HepG2 (cell line): ENCODE measurements around the gene CD207. TPM values are rescaled to one million over a fixed set of nuclear protein-coding genes. Genes with fewer than 3 reads are reported as not detected.
A peak's percentile ranks its signal among the peaks of the same experiment; 100 is the strongest.

Source experiments
- ATAC-seq: fragments of 200-7000 bp; cut with Tn5 transposase; 3 replicates; pipeline ENCODE4 v1.9.1; 2020; ENCODE audit warnings: mild to moderate bottlenecking, moderate library complexity
- BruUV-seq: library from RNA; stranded (reverse); fragments of 400-500 nt; replicated peaks from 2 replicates; lab custom pipeline; 2021; lab: Mats Ljungman, UMichigan
- CTCF ChIA-PET: fragments of 300-600 bp; formaldehyde crosslinking; extraction: SDS; loops from one replicate; lab custom pipeline; 2021; ENCODE audit warnings: low total read pairs, inconsistent platforms, low intra/inter-chr PET ratio; lab: Yijun Ruan, JAX
- POLR2A ChIA-PET: fragments of 350-600 bp; sonication (Branson Sonifier 250); formaldehyde crosslinking; loops from one replicate; lab custom pipeline; 2020; ENCODE audit warnings: antibody characterized with exemption, inconsistent platforms; lab: Yijun Ruan, JAX
- DNase-seq: peaks from one replicate; pipeline ENCODE4 v3.0.0-alpha.2; 2015; ENCODE audit warnings: low spot score
- FAIRE-seq: peaks from 3 replicates; lab custom pipeline; 2011; peaks lifted over from hg19 to GRCh38; lab: Jason Lieb, UNC
- H2AFZ ChIP-seq: one replicate; pipeline ENCODE4 v1.6.1; 2011; ENCODE audit warnings: low read length, inconsistent platforms
- H3K27ac ChIP-seq: fragments of 300-600 bp; 3 replicates; pipeline ENCODE4 v1.8.0; 2011; ENCODE audit warnings: mixed run types, mild to moderate bottlenecking, mixed read lengths, low read length, inconsistent platforms; ENCODE audit not compliant: insufficient read depth; ENCODE audit errors: extremely low read length
- H3K27me3 ChIP-seq, 2 experiments: fragments of 200-600 bp in 1 of 2; 2 replicates in 1 of 2; 3 replicates in 1 of 2; pipeline versions ENCODE4 v1.6.0 to v1.8.0; 2011; ENCODE audit warnings: low read length in 2 of 2, mild to moderate bottlenecking in 2 of 2, moderate library complexity in 2 of 2, inconsistent platforms in 1 of 2; ENCODE audit not compliant: insufficient read depth in 2 of 2, control insufficient read depth in 1 of 2
- H3K36me3 ChIP-seq, 2 experiments: fragments of 200-600 bp in 1 of 2; replicated peaks in 1 of 2; 2 replicates in 1 of 2; 3 replicates in 1 of 2; pipeline versions ENCODE4 v1.5.1 to v1.8.0; 2011; ENCODE audit warnings: low read length in 2 of 2, inconsistent platforms in 1 of 2; ENCODE audit not compliant: insufficient read depth in 2 of 2, control insufficient read depth in 1 of 2
- H3K4me1 ChIP-seq: 2 replicates; pipeline ENCODE4 v1.5.1; 2012; ENCODE audit warnings: low read length, inconsistent platforms; ENCODE audit not compliant: insufficient read depth
- H3K4me2 ChIP-seq: 2 replicates; pipeline ENCODE4 v1.6.0; 2011; ENCODE audit warnings: low read depth, low read length, inconsistent platforms
- H3K4me3 ChIP-seq, 3 experiments: fragments of 200-600 bp in 1 of 3; sonication (generic), shearing (Covaris generic) in 1 of 3; replicated peaks in 1 of 3; 2 replicates each; pipeline ENCODE4 v1.5.1; 2011 to 2016; ENCODE audit warnings: low read length in 3 of 3, inconsistent platforms in 2 of 3, low read depth in 2 of 3, mild to moderate bottlenecking in 2 of 3, control low read depth in 1 of 3, mixed read lengths in 1 of 3; ENCODE audit not compliant: insufficient read depth in 1 of 3
- H3K79me2 ChIP-seq: one replicate; pipeline ENCODE4 v1.6.1; 2011; ENCODE audit warnings: low read length, inconsistent platforms; ENCODE audit not compliant: insufficient read depth
- H3K9ac ChIP-seq: 2 replicates; pipeline ENCODE4 v1.6.0; 2011; ENCODE audit warnings: mild to moderate bottlenecking, low read depth, low read length, inconsistent platforms; ENCODE audit not compliant: insufficient read depth
- H3K9me3 ChIP-seq: 2 replicates; pipeline ENCODE4 v1.5.1; 2012; ENCODE audit warnings: mild to moderate bottlenecking, low read length
- H4K20me1 ChIP-seq: 2 replicates; pipeline ENCODE4 v1.6.0; 2011; ENCODE audit warnings: inconsistent platforms, mild to moderate bottlenecking, low read length, moderate library complexity; ENCODE audit not compliant: insufficient read depth
- BCL6 ChIP-seq: IDR thresholded peaks from 2 replicates; pipeline ENCODE4 v1.6.1; 2016; ENCODE audit warnings: missing genetic modification reagents, missing compliant biosample characterization
- CEBPG ChIP-seq: IDR thresholded peaks from 2 replicates; pipeline ENCODE4 v1.6.1; 2016
- TFAP4 ChIP-seq: sonication (generic); IDR thresholded peaks from 2 replicates; pipeline ENCODE4 v1.6.1; 2016; ENCODE audit warnings: low read depth, borderline replicate concordance
- U2AF2 ChIP-seq: fragments of 200-400 bp; formaldehyde crosslinking; IDR thresholded peaks from 2 replicates; pipeline ENCODE4 v1.6.1; 2017; ENCODE audit warnings: low read depth, mild to moderate bottlenecking, low read length
- XRCC5 ChIP-seq: fragments of 200-400 bp; formaldehyde crosslinking; optimal IDR thresholded peaks from 2 replicates; pipeline ENCODE3; 2017; ENCODE audit warnings: mild to moderate bottlenecking, low read length
- ZNF780A ChIP-seq: sonication (generic); formaldehyde crosslinking; IDR thresholded peaks from 2 replicates; pipeline ENCODE4 v1.8.0; 2022; ENCODE audit warnings: mild to moderate bottlenecking, missing genetic modification reagents, moderate library complexity
- WGBS: methylation state at CpG from one replicate; pipeline ENCODE4 v1.1.6; 2017; ENCODE audit warnings: low lambda C conversion rate; 5-methylcytosine and 5-hydroxymethylcytosine counted together
- in situ Hi-C: cut with HindIII; loops from 2 replicates; pipeline ENCODE4 v1.10.0; 2017; ENCODE audit warnings: low pct_unique_long_range_greater_than_20kb; ENCODE audit not compliant: extremely low pct_ligation_motif_present
- intact Hi-C: fragments of 100-400 bp; cut with micrococcal nuclease; formaldehyde crosslinking; loops from one replicate; pipeline ENCODE4 v1.10.0; 2022; ENCODE audit not compliant: unreplicated experiment
- polyA plus RNA-seq, 8 experiments: library from polyadenylated mRNA; depleted of rRNA in 3 of 8; stranded (reverse) in 7 of 8; unstranded in 1 of 8; fragments of >200 nt; fragmentation: Illumina TruSeq in 4 of 8; extraction: Trizol in 4 of 8; gene quantifications; 2 replicates each; pipeline versions ENCODE4 v1.2.1 to v1.2.3, GENCODE V29; 2011 to 2016; ENCODE audit warnings: low read depth in 4 of 8, missing spikeins in 1 of 8, mixed read lengths in 1 of 8; ENCODE audit not compliant: insufficient read depth in 1 of 8
- total RNA-seq, 5 experiments: library from RNA; depleted of rRNA; stranded (reverse); fragments of >200 nt; fragmentation: Illumina TruSeq; extraction: Trizol; gene quantifications; 2 replicates each; pipeline ENCODE4 v1.2.3, GENCODE V29; 2016; ENCODE audit warnings: low read depth in 1 of 5

Gene CD207
- total and polyA plus RNA-seq, 2 of the 13 experiments (the other 11 are each of a cell fraction or from before 2014, with no cell fraction given): 0.09 to 0.15 TPM

- H4K20me1 ChIP-seq: no peaks in the 10 kb centered on the region
- H3K79me2 ChIP-seq: no peaks in the 10 kb centered on the region
- in situ Hi-C loops: no loop called here
- peak; percentile 34 for FAIRE-seq
- H3K4me2 ChIP-seq: 0 out of 2 replicates have a peak overlapping the region, but pooled peaks have one; percentile 9
- intact Hi-C loops: loop anchor here (2.0 kb wide), 1 partner anchor 18 kb away; no protein-coding TSS in a partner anchor
- H2AFZ ChIP-seq: no peak overlapping the region
- POLR2A ChIA-PET: interaction anchor here (1.4 kb wide), 1 partner anchor 22 kb away, joined by 3 read pairs; no protein-coding TSS in a partner anchor
- no peaks in the 10 kb centered on the region for H3K9me3 ChIP-seq
- peaks cover 5 to 39% of the 10 kb centered on the region in 2 experiments; a peak in 4 of 5 replicates for H3K27me3 ChIP-seq
- no TSS peak for BruUV-seq
- peaks cover 20% of the 10 kb centered on the region for H3K4me1 ChIP-seq
- H3K4me3 ChIP-seq: no peak overlapping the region
- no peak for DNase-seq
- no peaks in the 10 kb centered on the region for H3K36me3 ChIP-seq
- TF ChIP-seq ZNF780A (CRISPR knock-in tag): no peak
- TF ChIP-seq TFAP4: peak; percentile 22; the same call in 1 of the 2 replicates
- no peak for TF ChIP-seq U2AF2
- peak; percentile 51 for TF ChIP-seq XRCC5
- TF ChIP-seq BCL6 (CRISPR knock-in tag): peak; percentile 82
- TF ChIP-seq, all 625 proteins: peak for 3
- 29% methylated on average over 5 of the region's 5 CpGs for WGBS
- CTCF ChIA-PET: no interaction called here
- Histone ChIP-seq H3K9ac (no peak overlapping the region), H3K27ac (no peak overlapping the region)
- ATAC-seq: peak; percentile 65
These were observed 5.2 kb downstream of the CD207 start for GRCh38 chr2:70830366-70830765.

GRCh38 chr2:70829916-70830315 lies 5.7 kb downstream of the CD207 start:
- BruUV-seq: no TSS peak
- no peak overlapping the region for H3K27ac ChIP-seq
- in situ Hi-C loops: no loop called here
- H3K4me3 ChIP-seq: no peak overlapping the region
- H3K4me2 ChIP-seq: no peak overlapping the region
- no peak overlapping the region for H3K9ac ChIP-seq
- H3K9me3 ChIP-seq: no peaks in the 10 kb centered on the region
- no peak for TF ChIP-seq CEBPG (CRISPR knock-in tag)
- TF ChIP-seq, all 625 proteins: peak for 0
- intact Hi-C loops: loop anchor here (2.0 kb wide), 1 partner anchor 19 kb away; no protein-coding TSS in a partner anchor
- FAIRE-seq: no peak
- H3K27me3 ChIP-seq: peaks cover 5 to 39% of the 10 kb centered on the region in 2 experiments; a peak in 4 of 5 replicates
- DNase-seq: no peak
- CTCF ChIA-PET: no interaction called here
- no peaks in the 10 kb centered on the region for H3K79me2 ChIP-seq
- H4K20me1 ChIP-seq: no peaks in the 10 kb centered on the region
- POLR2A ChIA-PET: interaction anchor here (1.3 kb wide), 1 partner anchor 21 kb away, joined by 3 read pairs; no protein-coding TSS in a partner anchor
- H2AFZ ChIP-seq: no peak overlapping the region
- no peak for ATAC-seq
- H3K4me1 ChIP-seq: peaks cover 23% of the 10 kb centered on the region
- 31% methylated on average over 1 of the region's 1 CpG for WGBS
- H3K36me3 ChIP-seq: no peaks in the 10 kb centered on the region
